ENCODE data around the gene NFATC1.

DNA sequence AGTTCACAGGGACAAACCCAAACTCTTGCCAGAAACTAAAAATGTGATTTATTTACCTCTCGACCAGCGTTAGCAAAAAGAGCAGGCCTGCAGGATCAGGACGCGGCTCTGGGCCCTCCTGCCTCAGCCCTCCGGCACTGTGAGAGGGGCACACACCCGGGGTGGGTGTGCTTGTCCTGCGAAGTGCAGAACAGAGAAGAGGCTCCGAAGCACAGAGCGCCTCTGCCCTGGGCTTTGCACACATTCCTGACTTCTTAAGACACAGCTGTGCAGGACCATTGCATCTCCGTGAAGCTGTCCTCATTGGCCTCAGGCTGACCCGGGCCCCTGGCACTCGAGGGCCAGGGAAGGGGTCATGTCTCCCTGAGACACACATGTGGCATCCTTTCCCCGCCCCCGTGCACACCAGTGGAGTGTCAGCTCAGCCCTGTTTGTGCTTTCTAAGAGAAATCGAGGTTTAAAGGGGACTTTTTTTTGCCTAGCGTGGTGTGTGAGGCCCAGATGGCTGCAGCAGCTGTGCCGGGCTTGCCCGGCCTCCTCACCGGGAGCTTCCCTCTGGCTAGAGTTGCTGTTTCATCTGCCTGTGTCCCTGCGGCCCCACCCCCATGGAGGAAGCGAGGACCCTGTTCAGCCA is 9.9 kb upstream of the NFATC1 start:
- TF ChIP-seq CTCF (IDR thresholded peaks at IDR 0.05) (no peak), RFX5 (IDR thresholded peaks at IDR 0.05) (no peak), ESRRA (IDR thresholded peaks at IDR 0.05; ENCODE audit: borderline replicate concordance, low read length) (no peak), POLR2A (IDR thresholded peaks at IDR 0.05; ENCODE audit: low read length) (no peak), CBX2 (IDR thresholded peaks at IDR 0.05; ENCODE audit: borderline replicate concordance, low read depth) (no peak), CHD2 (IDR thresholded peaks at IDR 0.05; ENCODE audit: low read length, partially characterized antibody) (no peak), SREBF2 (IDR thresholded peaks at IDR 0.05) (no peak), MAZ (IDR thresholded peaks at IDR 0.05; ENCODE audit: borderline replicate concordance, low read depth, low read length) (no peak), RAD21 (conservative IDR thresholded peaks at IDR 0.05 in 1 of 2, IDR thresholded peaks at IDR 0.05 in 1 of 2) (no peak), E2F6 (IDR thresholded peaks at IDR 0.05; ENCODE audit: borderline replicate concordance, low read depth) (no peak), POLR2AphosphoS2 (conservative IDR thresholded peaks at IDR 0.05; ENCODE audit: low read length) (no peak), CBX8 (IDR thresholded peaks at IDR 0.05) (no peak)
